Measurements from ENCODE around the gene LIPA.

DNA sequence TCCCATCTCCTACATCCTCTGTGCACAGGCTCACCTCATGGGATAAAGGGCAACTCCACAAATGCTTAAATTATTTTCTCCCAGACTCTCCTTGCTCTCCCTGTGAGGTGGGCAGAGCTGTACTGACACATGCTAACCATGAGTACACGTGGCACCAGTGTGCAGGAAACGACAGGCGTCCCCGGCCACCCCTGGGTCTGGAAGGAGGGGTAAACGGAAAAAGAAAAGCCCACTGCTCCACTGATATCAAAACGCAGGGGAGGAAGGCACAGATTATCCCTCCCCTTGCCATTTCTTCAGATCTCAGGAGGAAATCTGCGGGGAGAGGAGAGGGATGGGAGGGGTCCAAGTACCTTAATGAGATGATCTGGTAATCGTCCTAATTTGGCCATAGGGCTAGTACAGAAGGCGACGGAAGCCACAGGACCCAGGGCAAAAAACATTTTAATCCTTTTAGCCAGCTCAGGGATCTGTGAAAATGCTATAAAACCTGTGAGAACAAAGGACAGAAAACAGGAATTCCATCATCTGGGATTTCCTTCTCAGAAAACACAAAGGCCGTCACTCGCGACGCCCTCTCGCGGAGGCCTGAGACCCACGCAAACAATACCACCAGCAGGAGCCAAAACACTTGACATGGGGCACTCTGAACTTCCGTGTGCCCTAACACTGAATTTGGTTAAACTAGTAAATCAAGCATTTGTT is 26.7 kb downstream of the LIPA start:
- TF ChIP-seq, protein P1, sequence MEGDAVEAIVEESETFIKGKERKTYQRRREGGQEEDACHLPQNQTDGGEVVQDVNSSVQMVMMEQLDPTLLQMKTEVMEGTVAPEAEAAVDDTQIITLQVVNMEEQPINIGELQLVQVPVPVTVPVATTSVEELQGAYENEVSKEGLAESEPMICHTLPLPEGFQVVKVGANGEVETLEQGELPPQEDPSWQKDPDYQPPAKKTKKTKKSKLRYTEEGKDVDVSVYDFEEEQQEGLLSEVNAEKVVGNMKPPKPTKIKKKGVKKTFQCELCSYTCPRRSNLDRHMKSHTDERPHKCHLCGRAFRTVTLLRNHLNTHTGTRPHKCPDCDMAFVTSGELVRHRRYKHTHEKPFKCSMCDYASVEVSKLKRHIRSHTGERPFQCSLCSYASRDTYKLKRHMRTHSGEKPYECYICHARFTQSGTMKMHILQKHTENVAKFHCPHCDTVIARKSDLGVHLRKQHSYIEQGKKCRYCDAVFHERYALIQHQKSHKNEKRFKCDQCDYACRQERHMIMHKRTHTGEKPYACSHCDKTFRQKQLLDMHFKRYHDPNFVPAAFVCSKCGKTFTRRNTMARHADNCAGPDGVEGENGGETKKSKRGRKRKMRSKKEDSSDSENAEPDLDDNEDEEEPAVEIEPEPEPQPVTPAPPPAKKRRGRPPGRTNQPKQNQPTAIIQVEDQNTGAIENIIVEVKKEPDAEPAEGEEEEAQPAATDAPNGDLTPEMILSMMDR (IDR thresholded peaks at IDR 0.05), result no peak
- TF ChIP-seq POLR2A (IDR thresholded peaks at IDR 0.05), result no peak
